GM10266 (cell line): ENCODE measurements around the gene RASGRP3.

Source experiments
- DNase-seq: peaks from one replicate; pipeline ENCODE4 v3.0.0; 2012; ENCODE audit errors: extremely low spot score
- CTCF ChIP-seq: IDR thresholded peaks from 2 replicates; pipeline ENCODE4 v1.5.1; 2012; ENCODE audit warnings: mild to moderate bottlenecking, low read depth; ENCODE audit not compliant: control insufficient read depth, insufficient read depth; ENCODE audit errors: missing control alignments

RASGRP3 gene

GRCh38 chr2:33526132-33526531, 49.7 kb downstream of the RASGRP3 start:
- no peak for TF ChIP-seq CTCF
- DNase-seq, result no peak

GRCh38 chr2:33526921-33527320, 50.5 kb downstream of the RASGRP3 start:
- no peak for DNase-seq
- no peak for TF ChIP-seq CTCF

- no peak for DNase-seq
- no peak for TF ChIP-seq CTCF
These were observed 52.0 kb downstream of the RASGRP3 start for GRCh38 chr2:33528441-33528950.

GRCh38 chr2:33529771-33530481, 53.5 kb downstream of the RASGRP3 start:
- DNase-seq, result no peak
- no peak for TF ChIP-seq CTCF

- TF ChIP-seq CTCF, result no peak
- peak; percentile 45 for DNase-seq
These were observed 54.5 kb downstream of the RASGRP3 start for GRCh38 chr2:33530690-33531548.

GRCh38 chr2:33531549-33532059, 55.2 kb downstream of the RASGRP3 start:
- no peak for TF ChIP-seq CTCF
- DNase-seq, result no peak
